T follicular helper cell (primary cell): ENCODE results near the gene DEAF1.
A peak's percentile ranks its signal among the peaks of the same experiment; 100 is the strongest.

Experiments
- DNase-seq: peaks from one replicate; pipeline ENCODE4 v3.0.0-alpha.2; 2020; ENCODE audit warnings: low read depth

The DEAF1 gene

DNA sequence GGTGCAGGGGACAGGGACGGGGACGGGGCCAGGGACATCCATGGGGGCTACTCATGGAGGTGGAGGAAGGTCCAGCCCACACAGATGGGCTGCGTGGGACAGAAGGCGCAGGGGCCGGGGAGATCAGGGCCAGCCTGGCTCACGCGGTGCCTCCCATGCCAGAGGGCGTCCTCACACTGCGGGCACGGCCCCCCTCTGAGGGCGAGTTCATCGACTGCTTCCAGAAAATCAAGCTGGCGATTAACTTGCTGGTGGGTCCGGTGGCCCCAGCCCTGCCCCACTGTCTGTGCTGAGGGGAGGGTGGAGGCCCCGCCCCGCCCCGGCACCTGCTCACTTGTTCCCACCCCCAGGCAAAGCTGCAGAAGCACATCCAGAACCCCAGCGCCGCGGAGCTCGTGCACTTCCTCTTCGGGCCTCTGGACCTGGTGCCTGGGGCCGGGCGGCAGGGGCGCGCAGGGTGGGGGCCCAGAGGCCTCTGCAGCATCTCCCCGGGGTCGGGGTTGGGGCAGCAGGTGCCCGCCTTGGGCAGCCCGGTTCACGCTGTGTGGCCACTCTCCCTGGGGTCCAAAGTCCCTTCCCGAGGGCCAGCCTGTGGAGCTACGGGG lies 26.8 kb upstream of the DEAF1 start:
- peak; percentile 49 for DNase-seq

DNA sequence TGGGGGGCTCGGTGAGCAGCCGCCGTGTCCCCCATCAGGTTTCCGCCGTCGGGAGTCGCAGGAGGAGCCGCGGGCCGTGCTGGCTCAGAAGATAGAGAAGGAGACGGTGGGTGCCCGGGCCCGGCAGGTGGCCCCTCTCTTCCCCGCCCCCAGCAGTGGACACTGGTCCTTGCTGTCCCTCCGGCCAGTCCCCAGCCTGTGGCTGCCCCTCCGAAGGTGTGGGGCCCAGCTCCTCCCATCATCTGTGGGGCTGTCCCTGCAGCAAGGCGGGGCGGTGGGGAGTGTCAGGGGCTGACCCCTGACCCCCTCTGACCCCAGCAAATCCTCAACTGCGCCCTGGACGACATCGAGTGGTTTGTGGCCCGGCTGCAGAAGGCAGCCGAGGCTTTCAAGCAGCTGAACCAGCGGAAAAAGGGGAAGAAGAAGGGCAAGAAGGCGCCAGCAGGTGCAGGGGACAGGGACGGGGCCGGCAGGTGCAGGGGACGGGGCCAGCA lies 26.3 kb upstream of the DEAF1 start:
- no peak for DNase-seq

DNA sequence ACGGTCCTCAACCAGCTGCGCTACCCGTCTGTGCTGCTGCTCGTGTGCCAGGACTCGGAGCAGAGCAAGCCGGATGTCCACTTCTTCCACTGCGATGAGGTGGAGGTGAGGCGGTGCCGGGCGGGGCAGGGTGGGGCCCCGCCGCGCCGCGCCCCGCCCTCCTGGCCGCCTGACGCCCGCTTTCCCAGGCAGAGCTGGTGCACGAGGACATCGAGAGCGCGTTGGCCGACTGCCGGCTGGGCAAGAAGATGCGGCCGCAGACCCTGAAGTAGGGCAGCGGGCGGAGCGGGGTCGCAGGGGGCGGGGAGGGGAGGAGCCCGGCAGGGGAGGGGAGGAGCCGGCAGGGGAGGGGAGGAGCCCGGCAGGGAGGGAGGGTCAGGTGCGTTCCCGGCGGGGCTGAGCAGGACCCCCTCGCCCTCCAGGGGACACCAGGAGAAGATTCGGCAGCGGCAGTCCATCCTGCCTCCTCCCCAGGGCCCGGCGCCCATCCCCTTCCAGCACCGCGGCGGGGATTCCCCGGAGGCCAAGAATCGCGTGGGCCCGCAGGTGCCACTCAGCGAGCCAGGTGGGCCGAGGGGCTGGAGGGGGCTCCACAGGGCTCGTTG lies 25.7 kb upstream of the DEAF1 start:
- peak; percentile 52 for DNase-seq

DNA sequence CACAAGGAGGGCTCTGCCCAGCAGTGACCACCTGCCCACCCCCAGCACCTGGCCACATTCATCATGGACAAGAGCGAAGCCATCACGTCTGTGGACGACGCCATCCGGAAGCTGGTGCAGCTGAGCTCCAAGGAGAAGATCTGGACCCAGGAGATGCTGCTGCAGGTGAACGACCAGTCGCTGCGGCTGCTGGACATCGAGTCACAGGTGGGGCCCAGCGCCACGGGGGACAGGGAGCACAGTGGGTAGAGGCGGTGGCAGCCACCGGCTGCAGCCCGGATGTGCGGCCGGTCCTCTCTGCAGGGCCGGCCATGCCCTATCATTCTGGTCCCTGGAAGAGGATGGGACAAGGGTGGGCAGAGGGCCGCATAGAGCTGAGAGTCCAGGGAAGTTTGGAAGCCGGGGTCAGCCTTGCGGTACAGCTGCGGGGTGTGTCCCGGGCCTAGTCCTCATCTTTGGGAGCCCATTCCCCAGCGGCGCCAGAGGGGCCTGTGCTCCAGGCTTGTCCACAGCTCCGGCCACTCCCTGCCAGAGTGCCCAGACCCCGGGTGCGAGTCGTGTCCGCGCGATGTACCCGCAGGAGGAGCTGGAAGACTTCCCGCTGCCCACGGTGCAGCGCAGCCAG lies 25.1 kb upstream of the DEAF1 start:
- DNase-seq, result no peak

DNA sequence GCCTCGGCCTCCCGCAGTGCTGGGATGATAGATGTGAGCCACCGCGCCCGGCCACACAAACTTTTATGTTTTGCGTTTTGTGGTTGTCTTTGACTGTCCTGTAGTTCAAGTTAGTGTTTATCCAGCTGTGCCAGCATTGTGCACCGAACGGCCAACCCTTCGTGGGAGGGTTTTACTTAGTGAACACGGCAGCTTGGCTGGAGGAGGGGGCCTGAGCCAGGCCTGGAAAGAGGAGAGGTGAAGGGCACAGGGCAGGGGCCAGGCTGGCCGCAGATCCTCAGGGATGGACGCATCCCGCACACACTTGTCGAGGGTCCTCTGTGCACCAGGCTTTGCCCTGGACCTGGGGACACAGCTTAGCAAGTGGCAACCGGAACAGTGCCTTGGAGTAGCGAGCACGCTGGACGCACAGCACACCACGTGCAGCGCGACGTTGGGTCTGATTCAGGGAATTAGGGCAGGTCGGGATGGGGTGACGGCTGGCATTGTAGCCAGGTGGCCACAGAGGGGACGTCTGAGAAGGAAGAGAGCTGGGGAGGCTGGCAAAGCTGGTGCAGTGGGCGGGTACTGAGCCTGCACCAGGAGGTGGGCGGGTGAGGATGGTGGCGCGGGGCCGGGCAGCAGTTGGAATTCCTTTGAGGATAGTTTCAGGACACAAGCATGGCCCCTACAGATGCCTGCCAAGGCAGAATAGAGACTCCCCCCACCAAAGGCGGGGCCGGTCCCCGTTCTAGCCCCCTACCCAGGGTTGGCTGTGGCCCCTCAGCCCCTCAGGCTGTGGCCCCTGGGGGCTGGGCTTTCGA lies 24.4 kb upstream of the DEAF1 start:
- no peak for DNase-seq

DNA sequence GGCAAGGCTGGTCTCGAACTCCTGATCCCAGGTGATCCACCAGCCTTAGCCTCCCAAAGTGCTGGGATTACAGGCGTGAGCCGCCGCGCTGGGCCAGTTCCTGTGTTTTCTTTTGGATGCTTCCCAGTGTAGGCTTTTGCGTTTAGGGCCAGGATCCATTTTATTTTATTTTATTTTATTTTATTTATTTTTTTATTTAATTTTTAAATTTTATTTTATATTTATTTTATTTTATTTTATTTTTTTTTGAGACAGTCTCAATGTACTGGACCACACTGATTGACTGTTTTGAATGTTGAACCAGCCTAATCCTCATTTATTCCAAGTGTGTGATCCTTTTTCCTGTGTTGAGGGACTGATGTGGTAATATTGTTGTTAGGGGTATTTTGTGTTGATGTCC lies 19.4 kb upstream of the DEAF1 start:
- no peak for DNase-seq

DNA sequence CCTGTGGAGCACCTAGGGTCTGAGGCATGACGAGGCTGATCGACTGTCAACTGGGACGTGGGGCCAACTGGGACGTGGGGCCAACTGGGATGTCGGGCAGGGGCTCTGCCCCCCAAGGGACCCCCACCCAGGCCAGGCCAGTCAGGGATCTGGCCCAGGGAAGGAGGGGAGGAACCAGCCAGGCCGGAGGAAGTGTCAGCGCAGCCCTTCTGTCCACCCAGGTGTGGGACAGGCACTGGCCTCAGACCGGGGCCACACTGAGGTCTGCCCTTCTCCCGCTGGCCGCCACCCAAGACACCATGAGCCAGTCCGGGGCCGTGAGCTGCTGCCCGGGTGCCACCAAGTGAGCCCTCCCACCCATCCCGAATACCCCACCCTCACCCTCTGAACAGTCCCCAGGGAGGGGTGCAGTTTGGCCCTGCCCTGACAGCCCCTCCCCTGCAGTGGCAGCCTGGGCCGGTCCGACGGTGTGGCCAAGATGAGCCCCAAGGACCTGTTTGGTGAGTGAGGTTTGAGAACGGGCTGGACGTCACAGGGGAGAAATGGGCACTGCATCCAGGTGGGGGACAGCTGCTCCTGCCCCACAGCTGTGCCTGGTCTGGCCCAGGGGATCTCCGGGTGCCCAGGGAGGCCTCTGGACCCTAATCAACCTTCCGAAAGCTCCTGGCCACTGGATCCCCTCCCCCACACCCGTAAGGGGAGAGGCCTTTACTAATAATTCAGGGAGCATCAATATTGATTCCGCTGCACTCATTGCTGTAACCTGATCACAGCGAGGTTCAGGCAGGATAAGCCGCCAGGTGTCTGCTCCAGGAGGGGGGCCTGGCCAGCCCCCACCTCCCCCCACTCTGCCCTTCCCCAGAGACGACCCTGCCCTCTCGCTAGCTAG lies 14.3 kb upstream of the DEAF1 start:
- no peak for DNase-seq

DNA sequence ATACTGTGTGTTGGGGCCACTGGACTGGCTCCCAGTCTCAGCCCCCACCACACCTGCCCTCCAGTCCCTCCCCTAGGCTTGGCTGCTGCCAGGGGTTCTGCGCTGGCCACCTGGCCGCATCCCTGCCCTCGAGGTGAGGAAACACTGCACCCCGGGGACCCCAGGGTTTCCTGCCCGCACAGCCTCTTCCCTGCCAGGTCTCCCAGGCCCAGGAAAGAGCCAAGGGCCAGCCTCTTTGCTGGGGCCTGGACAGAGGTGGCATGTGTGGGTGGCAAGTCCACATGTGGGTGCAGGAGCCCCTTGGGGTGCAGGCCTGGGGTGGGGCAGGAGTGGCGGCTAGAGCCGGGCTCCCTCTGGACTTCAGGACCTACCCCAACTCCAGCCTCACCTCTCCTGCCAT lies 13.5 kb upstream of the DEAF1 start:
- DNase-seq, result no peak

DNA sequence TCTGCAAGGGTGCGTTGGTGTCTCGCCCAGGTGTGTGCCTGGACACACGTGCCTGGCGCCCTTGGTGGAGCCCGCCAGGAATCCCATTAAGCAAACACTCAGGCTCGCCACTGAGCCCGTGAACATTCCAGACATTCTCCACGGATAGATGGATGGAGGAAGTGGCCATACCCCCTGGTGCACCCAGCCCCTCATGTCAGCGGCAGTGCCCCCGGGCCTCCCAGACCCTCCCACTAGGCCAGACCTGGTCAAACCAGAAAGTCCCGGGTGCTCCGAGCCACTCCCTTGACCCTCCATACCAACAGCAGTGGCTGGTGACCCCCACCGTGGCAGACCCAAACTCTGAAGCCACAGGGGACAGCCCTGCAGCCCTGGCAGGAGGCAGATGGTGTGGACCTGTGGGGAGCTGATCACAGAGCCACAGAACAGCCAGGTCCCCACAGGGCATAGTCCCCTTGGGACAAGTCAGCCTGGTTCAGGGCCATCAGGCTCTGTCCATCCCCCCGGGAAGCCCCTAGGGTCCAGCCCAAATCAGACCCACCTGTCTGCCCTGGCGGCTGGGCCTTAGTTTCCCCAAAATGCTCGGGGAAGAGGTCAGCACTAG lies 12.9 kb upstream of the DEAF1 start:
- DNase-seq, result no peak

DNA sequence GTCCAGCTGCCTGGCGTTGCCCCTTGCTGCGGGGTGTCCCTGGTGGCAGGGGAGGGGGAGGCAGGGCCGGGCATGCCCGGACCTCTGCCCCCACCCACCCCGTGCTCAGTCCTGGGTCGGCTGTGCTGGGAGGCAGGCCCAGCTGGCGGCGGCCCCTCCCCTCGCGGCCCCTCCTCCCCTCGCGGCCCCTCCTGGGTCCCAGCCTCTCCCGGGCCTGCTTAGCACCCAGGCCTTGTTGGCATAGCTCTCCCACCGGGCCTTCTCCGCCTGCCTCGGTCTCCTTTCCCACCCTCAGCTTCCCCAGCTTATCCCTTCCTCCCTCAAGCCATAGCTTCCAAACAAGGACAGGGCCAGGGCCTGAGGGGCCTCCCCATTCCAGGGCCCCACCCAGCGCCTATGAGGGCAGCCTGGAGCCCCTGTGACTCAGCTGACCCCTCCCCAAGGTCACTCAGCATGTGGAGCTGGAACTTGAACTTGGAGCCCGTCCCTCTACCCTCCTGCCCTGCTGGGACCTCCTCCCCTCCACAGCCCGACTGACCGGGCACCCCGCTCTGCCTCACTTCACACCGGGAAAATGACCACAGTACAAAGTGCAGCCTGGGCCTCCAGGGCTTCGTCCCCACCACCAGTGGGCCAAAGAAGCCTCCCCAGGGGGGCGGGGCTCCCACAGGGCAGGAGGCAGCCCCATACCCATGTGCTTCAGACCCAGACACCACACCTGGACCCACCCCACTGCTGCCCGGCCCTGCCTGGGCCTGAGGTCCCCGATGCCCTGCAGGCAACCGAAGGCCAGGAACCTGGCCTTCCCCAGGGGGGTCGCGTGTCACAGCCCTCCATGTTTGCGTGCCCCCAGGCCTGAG lies 12.2 kb upstream of the DEAF1 start:
- DNase-seq, result no peak

DNA sequence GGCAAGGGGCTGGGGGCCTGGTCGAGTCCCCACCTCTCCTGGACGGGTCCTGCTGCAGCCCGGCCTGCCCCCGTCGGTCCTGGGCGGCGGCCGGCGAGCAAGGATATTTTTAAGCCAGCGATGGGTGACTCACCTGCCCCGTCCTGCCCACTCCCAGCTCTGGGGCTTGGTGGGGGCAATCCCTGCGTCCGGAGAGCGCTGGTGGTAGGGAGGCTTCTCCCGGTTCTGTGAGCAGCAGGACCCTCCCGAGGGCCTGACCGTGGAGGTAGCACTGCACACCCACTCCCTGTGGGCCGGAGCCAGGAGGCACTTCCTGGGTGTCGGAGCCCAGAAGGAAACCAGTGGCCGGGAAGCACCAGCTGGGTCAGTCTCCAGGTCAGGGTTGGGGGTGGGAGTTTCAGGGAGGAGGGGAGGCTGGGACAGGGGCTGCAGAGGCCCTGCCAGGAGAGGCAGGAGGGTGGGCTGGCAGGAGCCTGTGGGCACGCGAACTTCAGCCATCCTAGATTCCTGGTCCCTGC lies 11.5 kb upstream of the DEAF1 start:
- no peak for DNase-seq

DNA sequence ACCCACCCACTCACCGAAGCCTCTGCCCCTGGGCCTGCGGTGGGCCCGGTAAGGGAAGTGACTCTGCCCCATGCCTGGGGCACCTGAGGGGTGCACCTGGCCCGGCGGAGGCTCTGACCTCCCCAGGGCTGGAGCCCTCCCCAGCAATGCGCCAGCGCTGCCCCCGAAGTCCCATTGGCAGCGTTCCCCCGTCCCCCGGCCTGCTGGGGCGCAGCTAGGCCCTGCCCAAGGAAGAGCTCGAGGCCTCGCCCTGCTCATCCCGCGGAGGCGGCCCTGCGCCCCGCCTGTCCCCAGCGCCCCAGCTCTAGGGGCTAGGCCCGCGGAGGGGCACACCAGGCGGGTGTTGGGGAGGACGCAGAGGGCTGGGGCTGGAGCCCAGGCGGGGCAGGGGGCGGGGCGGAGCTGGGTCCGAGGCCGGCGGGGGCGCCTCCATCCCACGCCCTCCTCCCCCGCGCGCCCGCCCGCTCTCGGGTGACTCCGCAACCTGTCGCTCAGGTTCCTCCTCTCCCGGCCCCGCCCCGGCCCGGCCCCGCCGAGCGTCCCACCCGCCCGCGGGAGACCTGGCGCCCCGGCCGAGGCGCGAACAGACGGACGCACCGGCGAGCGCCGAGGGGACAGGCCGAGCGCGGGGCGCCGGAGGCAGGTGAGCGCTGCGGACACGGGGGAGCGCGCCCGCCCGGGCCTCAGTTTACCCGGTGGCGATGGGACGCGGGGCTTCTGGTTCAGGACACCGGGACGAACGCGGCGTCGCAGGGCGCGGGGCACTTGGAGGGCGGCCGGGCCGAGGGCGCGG lies 10.8 kb upstream of the DEAF1 start, which contains the start of gene EPS8L2:
EPS8L2 (plus strand) TSS at position 586 of the 793 bp plus-strand sequence. CDS start 3,177 bp downstream, outside the sequence.
- DNase-seq, result no peak

DNA sequence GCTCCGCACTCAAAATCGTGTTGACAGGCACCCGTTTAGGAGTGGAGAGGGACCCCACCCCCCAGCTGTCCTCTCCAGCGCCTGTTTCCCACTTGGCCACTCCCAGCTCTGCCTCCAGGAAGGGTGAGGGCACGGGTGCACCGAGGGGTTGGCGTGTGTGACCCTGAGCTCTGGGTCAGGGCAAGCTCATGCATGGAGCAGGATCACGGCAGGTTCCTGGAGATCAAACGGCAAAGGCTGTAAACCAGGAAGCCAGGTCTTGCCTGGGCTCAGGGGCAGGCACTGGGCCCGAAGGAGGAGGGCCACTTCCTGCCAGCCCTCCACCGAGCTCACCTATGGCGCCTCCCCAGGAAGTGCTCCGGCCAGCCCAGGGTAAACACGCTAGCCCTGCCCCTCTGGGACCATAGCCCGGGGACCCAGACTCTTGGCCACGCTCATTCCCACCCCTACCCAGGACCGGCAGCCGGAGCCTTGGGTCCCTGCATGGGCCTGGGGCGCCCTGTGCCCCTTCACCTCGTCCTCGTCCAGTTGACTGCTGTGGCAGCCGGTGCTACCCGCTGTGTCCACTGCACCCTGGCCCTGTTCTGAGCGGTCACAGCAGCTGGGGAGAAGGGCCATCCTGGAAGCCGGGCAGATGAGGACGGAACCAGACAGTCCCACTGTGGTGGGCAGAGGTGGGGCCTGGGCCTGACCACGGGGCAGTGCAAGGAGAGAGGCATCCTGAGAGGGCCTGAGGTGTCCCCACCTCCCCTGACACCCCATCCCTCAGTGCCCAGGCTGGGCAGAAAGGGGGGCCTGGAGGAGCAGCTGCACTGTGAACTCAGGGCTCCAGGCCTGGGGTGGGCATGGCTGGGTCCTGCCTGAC lies 10.0 kb upstream of the DEAF1 start:
- no peak for DNase-seq

DNA sequence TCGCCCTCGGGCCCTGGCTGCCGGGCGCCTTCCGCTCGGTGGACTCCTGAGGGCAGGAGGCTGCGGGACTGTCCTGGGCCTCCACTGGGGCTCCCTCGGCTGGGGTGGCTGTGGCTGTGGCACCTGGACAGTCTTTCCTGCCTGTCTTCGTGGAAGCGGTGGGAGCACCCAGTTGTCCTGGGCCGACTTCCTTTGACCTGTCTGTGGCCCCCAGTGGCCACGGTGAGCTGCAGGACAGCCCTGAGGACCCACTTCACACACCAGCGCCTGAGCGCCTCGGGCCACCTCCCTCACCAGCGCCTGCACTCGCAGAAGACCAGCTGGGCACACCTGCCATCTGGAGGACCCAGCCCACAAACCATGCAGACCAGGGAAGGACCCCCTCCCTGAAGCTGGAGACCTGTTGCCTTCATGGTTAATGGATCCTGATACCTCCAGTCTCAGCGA lies 9.2 kb upstream of the DEAF1 start:
- no peak for DNase-seq

DNA sequence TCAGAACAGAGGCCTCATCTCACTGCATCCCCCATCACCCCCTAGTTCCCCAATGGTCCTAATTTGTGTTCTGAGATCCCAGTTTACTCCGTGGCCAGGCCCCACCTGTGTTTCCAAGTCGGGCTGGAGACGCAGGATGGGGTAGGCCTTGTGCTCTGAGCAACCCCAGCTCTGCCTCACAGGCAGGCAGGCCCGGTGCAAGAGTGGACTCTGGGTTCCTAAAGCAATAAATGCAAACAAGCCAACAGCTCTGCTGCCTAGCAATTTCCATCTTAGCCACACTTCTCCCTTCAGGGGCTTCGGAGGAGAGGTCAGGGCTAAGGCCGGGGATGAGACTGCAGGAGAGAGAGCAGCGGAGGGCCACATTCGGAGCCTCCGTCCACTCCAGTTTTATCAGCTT lies 8.5 kb upstream of the DEAF1 start:
- no peak for DNase-seq

DNA sequence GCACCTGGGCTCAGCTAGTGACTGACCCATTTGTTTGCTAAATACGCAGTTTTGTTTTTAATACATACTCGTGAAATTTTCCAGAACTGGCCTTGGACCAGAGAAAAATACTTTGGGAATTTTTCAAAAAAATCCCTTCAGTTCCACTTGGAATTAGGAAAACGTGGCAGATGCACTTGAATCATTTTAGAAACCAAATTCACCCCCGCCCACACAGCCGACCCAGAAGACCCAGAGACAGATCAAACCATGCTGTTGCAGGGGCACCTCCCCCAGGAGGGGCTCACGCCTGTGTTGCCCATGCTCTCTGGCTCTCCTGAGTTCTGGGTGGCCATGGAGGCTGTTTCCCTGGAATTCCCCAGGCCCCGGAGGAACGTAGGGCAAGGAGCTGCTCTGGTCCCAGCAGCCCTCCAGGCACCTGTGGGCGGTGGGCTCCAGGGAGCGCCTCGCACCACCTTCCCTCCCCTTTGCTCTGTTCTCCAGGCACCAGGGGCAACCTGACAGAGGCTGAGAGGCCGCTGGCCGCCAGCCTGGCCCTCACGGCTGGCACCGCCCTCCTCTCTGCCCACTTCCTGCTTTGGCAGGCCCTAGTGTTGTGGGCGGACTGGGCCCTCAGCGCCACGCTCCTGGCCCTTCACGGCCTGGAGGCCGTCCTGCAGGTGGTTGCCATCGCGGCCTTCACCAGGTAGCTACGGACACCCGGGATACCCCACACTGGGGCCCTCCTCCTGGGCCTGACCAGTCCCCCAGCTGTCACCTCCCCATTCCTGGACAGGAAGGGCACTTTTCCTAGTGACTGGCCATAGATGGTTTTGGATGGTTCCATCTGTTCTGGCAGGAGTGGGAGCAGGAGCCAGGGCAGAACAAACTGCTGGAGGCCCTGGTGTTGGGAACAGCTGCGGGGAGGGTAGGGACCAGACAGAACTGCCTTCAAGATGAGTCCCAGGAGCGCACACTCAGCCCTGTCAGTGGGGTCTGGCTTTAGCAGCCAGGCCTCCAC lies 7.7 kb upstream of the DEAF1 start:
- no peak for DNase-seq
